22Rv1 (cell line): ENCODE data around the gene TAF1D.

Experiments
- H3K27ac ChIP-seq: fragments of 450-650 bp; 2 replicates; pipeline ENCODE4 v1.5.1; 2017
- ZFX ChIP-seq: fragments of 450-650 bp; IDR thresholded peaks from 2 replicates; pipeline ENCODE4 v1.6.1; 2017; ENCODE audit warnings: antibody characterized with exemption, borderline replicate concordance
- TF ChIP-seq, protein P1 (sequence below): fragments of 450-650 bp; IDR thresholded peaks from 2 replicates; pipeline ENCODE4 v1.5.1; 2017; ENCODE audit warnings: mild to moderate bottlenecking

Gene TAF1D

GRCh38 chr11:93773601-93774200 lies 32.4 kb upstream of the TAF1D start:
- no peak overlapping the region for H3K27ac ChIP-seq
- TF ChIP-seq, protein P1, sequence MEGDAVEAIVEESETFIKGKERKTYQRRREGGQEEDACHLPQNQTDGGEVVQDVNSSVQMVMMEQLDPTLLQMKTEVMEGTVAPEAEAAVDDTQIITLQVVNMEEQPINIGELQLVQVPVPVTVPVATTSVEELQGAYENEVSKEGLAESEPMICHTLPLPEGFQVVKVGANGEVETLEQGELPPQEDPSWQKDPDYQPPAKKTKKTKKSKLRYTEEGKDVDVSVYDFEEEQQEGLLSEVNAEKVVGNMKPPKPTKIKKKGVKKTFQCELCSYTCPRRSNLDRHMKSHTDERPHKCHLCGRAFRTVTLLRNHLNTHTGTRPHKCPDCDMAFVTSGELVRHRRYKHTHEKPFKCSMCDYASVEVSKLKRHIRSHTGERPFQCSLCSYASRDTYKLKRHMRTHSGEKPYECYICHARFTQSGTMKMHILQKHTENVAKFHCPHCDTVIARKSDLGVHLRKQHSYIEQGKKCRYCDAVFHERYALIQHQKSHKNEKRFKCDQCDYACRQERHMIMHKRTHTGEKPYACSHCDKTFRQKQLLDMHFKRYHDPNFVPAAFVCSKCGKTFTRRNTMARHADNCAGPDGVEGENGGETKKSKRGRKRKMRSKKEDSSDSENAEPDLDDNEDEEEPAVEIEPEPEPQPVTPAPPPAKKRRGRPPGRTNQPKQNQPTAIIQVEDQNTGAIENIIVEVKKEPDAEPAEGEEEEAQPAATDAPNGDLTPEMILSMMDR, result no peak
- TF ChIP-seq ZFX, result no peak

- H3K27ac ChIP-seq, result no peak overlapping the region
- TF ChIP-seq, protein P1, result no peak
- no peak for TF ChIP-seq ZFX
Measured at GRCh38 chr11:93773045-93773477, 31.8 kb upstream of the TAF1D start.

DNA sequence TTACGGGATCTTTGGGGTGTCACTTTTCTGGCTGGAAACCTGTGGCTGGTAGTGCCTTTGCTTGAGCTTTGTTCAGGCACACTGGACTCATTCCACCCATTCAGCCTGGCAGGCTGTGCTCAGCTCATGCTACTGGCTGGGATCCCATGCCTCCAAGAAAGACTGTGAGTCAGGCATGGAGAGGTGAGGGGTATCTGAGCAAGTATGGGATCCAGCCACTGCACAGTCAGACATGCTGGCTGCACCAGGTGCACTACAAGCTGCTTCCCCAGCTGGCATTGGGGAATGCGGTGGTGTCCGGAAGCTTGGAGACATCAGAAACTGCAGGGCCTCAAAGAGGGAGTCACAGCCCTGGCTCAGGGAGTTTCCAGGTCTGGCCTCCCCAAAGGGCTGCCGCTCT lies 30.8 kb upstream of the TAF1D start:
- H3K27ac ChIP-seq, result no peak overlapping the region
- TF ChIP-seq, protein P1, result no peak
- TF ChIP-seq ZFX, result no peak

- H3K27ac ChIP-seq, result no peak overlapping the region
- no peak for TF ChIP-seq ZFX
- TF ChIP-seq, protein P1, result no peak
Measured at GRCh38 chr11:93770160-93770559, 28.9 kb upstream of the TAF1D start.

DNA sequence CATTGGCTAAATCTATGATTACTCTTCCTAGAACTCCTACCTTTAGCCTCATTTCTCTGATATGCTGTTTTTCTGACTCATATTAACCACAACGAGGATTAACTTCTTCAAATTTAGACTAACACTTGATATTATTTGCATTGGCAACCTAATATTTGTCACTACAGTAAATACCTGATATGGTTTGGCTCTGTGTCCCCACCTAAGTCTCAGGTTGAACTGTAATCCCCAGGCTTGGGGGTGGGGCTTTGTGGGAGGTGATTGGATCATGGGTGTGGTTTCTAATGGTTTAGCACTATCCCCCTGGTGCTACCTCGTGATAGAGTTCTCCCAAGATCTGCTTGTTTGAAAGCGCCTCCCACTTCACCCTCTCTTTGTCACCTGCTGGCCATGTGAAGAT lies 25.7 kb upstream of the TAF1D start:
- H3K27ac ChIP-seq, result no peak overlapping the region
- TF ChIP-seq ZFX, result no peak
- TF ChIP-seq, protein P1, result no peak

DNA sequence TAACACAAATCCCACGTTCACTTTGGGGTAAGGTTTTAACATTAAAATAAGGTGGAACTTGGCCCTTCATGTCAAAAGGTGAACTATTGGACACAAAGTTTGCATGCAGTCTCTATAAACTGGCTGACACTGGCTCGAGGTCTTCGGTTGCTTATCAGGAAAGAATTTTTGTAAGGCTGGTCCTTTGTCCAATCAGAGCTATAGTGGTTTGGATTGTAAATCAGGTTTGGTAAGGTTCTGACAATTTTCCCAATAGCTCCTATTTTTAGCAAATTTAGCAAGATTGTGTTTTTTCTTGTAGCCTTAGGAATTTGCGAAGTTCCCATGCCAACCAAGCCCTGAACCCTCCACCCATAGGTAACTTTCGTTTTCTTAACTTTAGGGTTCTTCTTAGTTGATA lies 25.2 kb upstream of the TAF1D start:
- H3K27ac ChIP-seq, result no peak overlapping the region
- no peak for TF ChIP-seq ZFX
- TF ChIP-seq, protein P1, result no peak

GRCh38 chr11:93765551-93765950 lies 24.3 kb upstream of the TAF1D start:
- no peak overlapping the region for H3K27ac ChIP-seq

More at GRCh38 chr11:93765551-93765950, 24.3 kb upstream of the TAF1D start:
- TF ChIP-seq ZFX, result no peak
- TF ChIP-seq, protein P1, result no peak
